Gastrocnemius medialis (tissue), 4 donors: ENCODE results near the gene PPP2R2B.

Source experiments
- POLR2A ChIP-seq, 2 donors: fragments of 450-650 bp; IDR thresholded peaks; one replicate each; pipeline ENCODE4 v1.6.1; 2017; ENCODE audit warnings: antibody characterized with exemption in 2 of 2, mild to moderate bottlenecking in 2 of 2, moderate library complexity in 2 of 2
- TF ChIP-seq, protein P1 (sequence below), 5 experiments: fragments of 450-650 bp in 3 of 5; fragments of 200-600 bp in 2 of 5; sonication (generic) in 2 of 5; IDR thresholded peaks in 4 of 5; conservative IDR thresholded peaks in 1 of 5; 1 replicate in 4 of 5; 2 replicates in 1 of 5; pipeline ENCODE4 v1.5.1; 2016 to 2019; ENCODE audit warnings: antibody characterized with exemption in 5 of 5, mild to moderate bottlenecking in 3 of 5, moderate library complexity in 3 of 5

DNA sequence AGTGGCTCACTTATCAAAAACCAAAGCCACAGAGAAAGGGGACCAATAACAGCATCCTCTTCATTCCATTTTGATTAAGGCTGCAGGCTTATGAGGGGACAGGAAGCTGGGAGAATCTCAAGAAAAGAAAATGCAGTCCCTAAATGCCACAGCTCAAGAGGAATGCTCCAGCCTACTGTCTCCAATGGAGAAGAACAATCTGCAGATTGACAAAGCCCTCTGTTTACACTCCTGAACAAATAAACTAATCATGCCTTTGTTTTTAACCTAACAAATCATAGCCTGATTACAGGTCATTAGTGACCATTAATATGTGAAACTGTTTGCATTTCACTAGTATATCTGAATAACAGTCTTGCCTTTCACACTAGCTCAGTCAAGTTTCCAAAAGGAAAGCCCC, 26.5 kb downstream of the PPP2R2B start:
- TF ChIP-seq, protein P1, sequence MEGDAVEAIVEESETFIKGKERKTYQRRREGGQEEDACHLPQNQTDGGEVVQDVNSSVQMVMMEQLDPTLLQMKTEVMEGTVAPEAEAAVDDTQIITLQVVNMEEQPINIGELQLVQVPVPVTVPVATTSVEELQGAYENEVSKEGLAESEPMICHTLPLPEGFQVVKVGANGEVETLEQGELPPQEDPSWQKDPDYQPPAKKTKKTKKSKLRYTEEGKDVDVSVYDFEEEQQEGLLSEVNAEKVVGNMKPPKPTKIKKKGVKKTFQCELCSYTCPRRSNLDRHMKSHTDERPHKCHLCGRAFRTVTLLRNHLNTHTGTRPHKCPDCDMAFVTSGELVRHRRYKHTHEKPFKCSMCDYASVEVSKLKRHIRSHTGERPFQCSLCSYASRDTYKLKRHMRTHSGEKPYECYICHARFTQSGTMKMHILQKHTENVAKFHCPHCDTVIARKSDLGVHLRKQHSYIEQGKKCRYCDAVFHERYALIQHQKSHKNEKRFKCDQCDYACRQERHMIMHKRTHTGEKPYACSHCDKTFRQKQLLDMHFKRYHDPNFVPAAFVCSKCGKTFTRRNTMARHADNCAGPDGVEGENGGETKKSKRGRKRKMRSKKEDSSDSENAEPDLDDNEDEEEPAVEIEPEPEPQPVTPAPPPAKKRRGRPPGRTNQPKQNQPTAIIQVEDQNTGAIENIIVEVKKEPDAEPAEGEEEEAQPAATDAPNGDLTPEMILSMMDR (IDR thresholded peaks at IDR 0.05 in 4 of 5, conservative IDR thresholded peaks at IDR 0.05 in 1 of 5): no peak
- no peak for TF ChIP-seq POLR2A (IDR thresholded peaks at IDR 0.05)
